ENCODE results near the gene MORN3.

GRCh38 chr12:121630791-121631355 is 38.6 kb downstream of the MORN3 start:
- TF ChIP-seq CTCF (IDR thresholded peaks at IDR 0.05), result no peak
- no peak for TF ChIP-seq POLR2A (IDR thresholded peaks at IDR 0.05)
